OCI-M1 (cell line): ENCODE results near the gene PLCB4.

Experiments used
- DNase-seq: peaks from one replicate; lab custom pipeline; 2025; lab: John Stamatoyannopoulos, UW

The PLCB4 gene

DNA sequence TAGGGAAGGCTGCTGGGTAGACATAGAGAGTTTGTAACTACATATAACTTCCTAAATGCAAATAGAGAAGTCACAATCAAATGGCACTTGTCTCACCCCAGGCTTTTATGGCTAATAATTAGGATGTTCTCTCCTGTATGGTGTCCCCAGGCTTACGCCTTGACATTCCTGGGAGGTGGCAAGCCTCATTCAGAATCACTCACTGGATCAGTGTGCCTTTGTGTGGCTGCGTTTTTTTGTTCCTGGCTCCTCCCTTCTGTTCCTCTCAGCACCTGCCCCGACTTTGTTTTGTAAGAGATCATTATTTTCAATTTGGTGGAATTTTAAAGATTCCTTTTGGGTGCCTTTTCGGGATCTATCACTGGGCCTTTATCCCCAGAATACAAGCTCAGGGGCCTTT lies 451.2 kb downstream of the PLCB4 start:
- DNase-seq: no peak

DNA sequence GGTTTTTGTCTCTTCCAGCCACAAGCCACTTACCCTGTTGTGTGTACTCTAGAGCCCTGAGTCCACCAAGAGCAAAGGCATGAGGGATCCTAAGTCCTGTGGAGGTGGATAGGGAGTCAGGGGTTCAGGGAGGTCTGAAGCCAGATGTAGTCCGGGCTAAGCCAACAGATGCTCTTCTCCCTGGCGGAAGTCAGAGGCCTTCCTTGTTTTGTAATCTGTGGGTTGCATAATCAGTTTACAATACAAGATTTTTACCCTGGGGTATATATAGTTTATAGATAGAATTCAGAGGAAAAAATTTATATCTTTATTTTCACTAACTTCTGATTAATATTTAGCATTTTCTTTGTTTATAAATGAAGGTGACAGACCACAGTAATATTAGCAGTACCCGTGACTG lies 454.7 kb downstream of the PLCB4 start:
- no peak for DNase-seq
